Fibroblast of lung (primary cell): ENCODE data around the gene PLP1.

Source experiments
- EZH2 ChIP-seq: IDR thresholded peaks from 2 replicates; pipeline ENCODE4 v1.5.1; 2012; ENCODE audit warnings: low read length, control low read depth, mild to moderate bottlenecking; ENCODE audit errors: missing control alignments
- TF ChIP-seq, protein P1 (sequence below), 2 donors: IDR thresholded peaks in 1 of 2; conservative IDR thresholded peaks in 1 of 2; 1 replicate in 1 of 2; 2 replicates in 1 of 2; pipeline ENCODE4 v1.5.1; 2011 to 2012; ENCODE audit warnings: low read length in 2 of 2, control low read depth in 1 of 2, inconsistent platforms in 1 of 2, low read depth in 1 of 2, mild to moderate bottlenecking in 1 of 2

- TF ChIP-seq, protein P1, sequence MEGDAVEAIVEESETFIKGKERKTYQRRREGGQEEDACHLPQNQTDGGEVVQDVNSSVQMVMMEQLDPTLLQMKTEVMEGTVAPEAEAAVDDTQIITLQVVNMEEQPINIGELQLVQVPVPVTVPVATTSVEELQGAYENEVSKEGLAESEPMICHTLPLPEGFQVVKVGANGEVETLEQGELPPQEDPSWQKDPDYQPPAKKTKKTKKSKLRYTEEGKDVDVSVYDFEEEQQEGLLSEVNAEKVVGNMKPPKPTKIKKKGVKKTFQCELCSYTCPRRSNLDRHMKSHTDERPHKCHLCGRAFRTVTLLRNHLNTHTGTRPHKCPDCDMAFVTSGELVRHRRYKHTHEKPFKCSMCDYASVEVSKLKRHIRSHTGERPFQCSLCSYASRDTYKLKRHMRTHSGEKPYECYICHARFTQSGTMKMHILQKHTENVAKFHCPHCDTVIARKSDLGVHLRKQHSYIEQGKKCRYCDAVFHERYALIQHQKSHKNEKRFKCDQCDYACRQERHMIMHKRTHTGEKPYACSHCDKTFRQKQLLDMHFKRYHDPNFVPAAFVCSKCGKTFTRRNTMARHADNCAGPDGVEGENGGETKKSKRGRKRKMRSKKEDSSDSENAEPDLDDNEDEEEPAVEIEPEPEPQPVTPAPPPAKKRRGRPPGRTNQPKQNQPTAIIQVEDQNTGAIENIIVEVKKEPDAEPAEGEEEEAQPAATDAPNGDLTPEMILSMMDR (conservative IDR thresholded peaks at IDR 0.05 in 1 of 2, IDR thresholded peaks at IDR 0.05 in 1 of 2; ENCODE audit: low read depth in 1 of 2, low read length in 2 of 2) = no peak
- no peak for TF ChIP-seq EZH2
These were observed 30.3 kb downstream of the PLP1 start for GRCh38 chrX:103806862-103807474.
